Neuronal stem cell (in vitro differentiated cells): ENCODE measurements around the gene PLP2.

Experiments
- DNase-seq: peaks from one replicate; pipeline ENCODE4 v3.0.0-alpha.2; 2013; ENCODE audit warnings: low spot score
- H2AFZ ChIP-seq: one replicate; pipeline ENCODE4 v1.6.1; 2013; ENCODE audit warnings: mild to moderate bottlenecking, low read length, inconsistent platforms
- H2AK5ac ChIP-seq: 2 replicates; pipeline ENCODE4 v1.6.1; 2013; ENCODE audit warnings: low read depth, mild to moderate bottlenecking, inconsistent platforms, low read length, moderate library complexity, mixed read lengths
- H2BK120ac ChIP-seq: 2 replicates; pipeline ENCODE4 v1.6.1; 2013; ENCODE audit warnings: low read depth, mild to moderate bottlenecking, inconsistent platforms, low read length, moderate library complexity, mixed read lengths
- H2BK12ac ChIP-seq: one replicate; pipeline ENCODE4 v1.6.1; 2013; ENCODE audit warnings: low read length, inconsistent platforms
- H2BK15ac ChIP-seq: 2 replicates; pipeline ENCODE4 v1.6.1; 2013; ENCODE audit warnings: mild to moderate bottlenecking, low read length, inconsistent platforms, mixed read lengths
- H2BK5ac ChIP-seq: one replicate; pipeline ENCODE4 v1.6.1; 2013; ENCODE audit warnings: inconsistent platforms, mild to moderate bottlenecking, low read length, moderate library complexity
- H3K14ac ChIP-seq: one replicate; pipeline ENCODE4 v1.6.1; 2013; ENCODE audit warnings: low read length, inconsistent platforms
- H3K18ac ChIP-seq: 2 replicates; pipeline ENCODE4 v1.6.1; 2013; ENCODE audit warnings: low read length, inconsistent platforms
- H3K23ac ChIP-seq: 2 replicates; pipeline ENCODE4 v1.6.1; 2013; ENCODE audit warnings: low read depth, mild to moderate bottlenecking, mixed read lengths, low read length, inconsistent platforms; ENCODE audit not compliant: poor library complexity
- H3K27ac ChIP-seq: replicated peaks from 3 replicates; pipeline ENCODE4 v1.5.1; 2013; ENCODE audit warnings: low read length, inconsistent platforms
- H3K27me3 ChIP-seq, 3 experiments: 2 replicates each; pipeline ENCODE4 v1.6.1; 2013; ENCODE audit warnings: low read length in 3 of 3, mild to moderate bottlenecking in 2 of 3, inconsistent platforms in 1 of 3, low read depth in 1 of 3, mixed read lengths in 1 of 3, moderate library complexity in 1 of 3; ENCODE audit not compliant: control insufficient read depth in 3 of 3, insufficient read depth in 3 of 3
- H3K36me3 ChIP-seq, 2 donors: replicated peaks in 1 of 2; 2 replicates each; pipeline ENCODE4 v1.6.1; 2013; ENCODE audit warnings: low read length in 2 of 2; ENCODE audit not compliant: control insufficient read depth in 2 of 2, insufficient read depth in 2 of 2
- H3K4ac ChIP-seq: 2 replicates; pipeline ENCODE4 v1.6.1; 2013; ENCODE audit warnings: inconsistent platforms, mild to moderate bottlenecking, low read length, moderate library complexity
- H3K4me1 ChIP-seq, 2 donors: 1 replicate in 1 of 2; 2 replicates in 1 of 2; pipeline ENCODE4 v1.6.1; 2013; ENCODE audit warnings: low read length in 2 of 2, low read depth in 1 of 2; ENCODE audit not compliant: control insufficient read depth in 2 of 2, insufficient read depth in 1 of 2
- H3K4me2 ChIP-seq: one replicate; pipeline ENCODE4 v1.6.1; 2013; ENCODE audit warnings: mild to moderate bottlenecking, low read length, inconsistent platforms; ENCODE audit not compliant: insufficient read depth, poor library complexity, severe bottlenecking
- H3K4me3 ChIP-seq, 2 donors: 2 replicates each; pipeline ENCODE4 v1.5.1; 2013; ENCODE audit warnings: low read length in 2 of 2, mild to moderate bottlenecking in 2 of 2, inconsistent platforms in 1 of 2, moderate library complexity in 1 of 2
- H3K79me1 ChIP-seq: one replicate; pipeline ENCODE4 v1.6.1; 2013; ENCODE audit warnings: low read depth, mild to moderate bottlenecking, inconsistent platforms, low read length, moderate library complexity
- H3K9ac ChIP-seq: one replicate; pipeline ENCODE4 v1.6.1; 2013; ENCODE audit warnings: mild to moderate bottlenecking, low read depth, low read length, inconsistent platforms; ENCODE audit not compliant: poor library complexity
- H3K9me3 ChIP-seq, 2 donors: replicated peaks in 1 of 2; 2 replicates each; pipeline versions ENCODE3 to v1.6.1; 2013; ENCODE audit warnings: low read length in 2 of 2, mild to moderate bottlenecking in 2 of 2, inconsistent platforms in 1 of 2, low read depth in 1 of 2, mixed read lengths in 1 of 2, moderate library complexity in 1 of 2; ENCODE audit not compliant: control insufficient read depth in 2 of 2, insufficient read depth in 1 of 2
- H4K8ac ChIP-seq: one replicate; pipeline ENCODE4 v1.6.1; 2013; ENCODE audit warnings: low read depth, mild to moderate bottlenecking, inconsistent platforms, low read length, moderate library complexity
- H4K91ac ChIP-seq: one replicate; pipeline ENCODE4 v1.6.1; 2013; ENCODE audit warnings: low read length, low read depth, mild to moderate bottlenecking, inconsistent platforms; ENCODE audit not compliant: poor library complexity
- WGBS, 2 donors: extraction: QIAGEN DNeasy Blood & Tissue Kit; methylation state at CpG; one replicate each; pipeline ENCODE4 v1.1.7; 2013; ENCODE audit warnings: missing lambda C conversion rate in 2 of 2, mixed read lengths in 1 of 2; ENCODE audit not compliant: insufficient read length in 2 of 2, insufficient replicate concordance in 1 of 2; ENCODE audit errors: extremely low coverage in 2 of 2; 5-methylcytosine and 5-hydroxymethylcytosine counted together

The PLP2 gene

DNA sequence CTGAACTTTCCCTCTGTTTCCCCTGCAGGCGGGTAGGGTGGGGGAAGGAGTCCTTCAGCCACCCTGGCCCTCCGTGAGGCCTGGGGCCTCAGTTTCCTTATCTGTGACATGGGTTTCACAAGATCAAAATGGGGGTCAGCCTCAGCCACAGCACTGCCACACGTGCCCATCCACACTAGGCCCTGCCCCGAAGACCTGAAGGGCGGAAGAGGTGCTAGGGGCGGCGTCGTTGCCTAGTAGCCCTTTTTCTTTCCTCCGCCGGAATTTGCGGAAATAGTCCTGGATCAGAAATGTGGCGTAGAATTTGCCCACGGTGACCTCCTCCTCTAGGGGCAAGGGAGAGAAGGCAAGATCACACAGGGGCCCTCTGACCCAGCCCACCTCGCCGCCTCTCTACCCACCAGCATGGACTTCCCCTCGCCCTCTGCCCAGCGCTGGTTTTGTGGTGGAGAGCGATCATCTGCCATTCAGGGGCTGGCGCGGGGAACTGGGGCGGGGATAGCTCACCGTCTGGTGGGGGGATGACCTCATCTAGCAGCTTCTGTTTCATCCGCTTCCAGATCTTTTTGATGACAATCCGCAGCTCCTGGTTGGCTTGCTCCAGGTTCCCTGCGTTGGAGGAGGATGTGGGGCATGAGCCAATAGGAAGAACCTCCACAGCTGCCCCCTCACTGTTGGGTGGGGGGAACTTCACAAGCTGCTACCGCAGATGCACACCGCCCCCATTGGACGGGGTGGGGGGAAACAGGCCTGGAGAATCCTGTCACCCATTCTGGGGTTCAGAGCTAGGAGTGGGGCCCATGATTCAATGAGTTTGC is 37.9 kb downstream of the PLP2 start:
- Histone ChIP-seq H3K79me1 (no peaks in the 10 kb centered on the region), H4K8ac (no peak overlapping the region), H3K4me2 (no peak overlapping the region), H2BK5ac (no peak overlapping the region), H4K91ac (no peak overlapping the region), H2AK5ac (no peak overlapping the region), H2BK15ac (no peak overlapping the region), H3K4me3 (no peak overlapping the region), H3K4me1 (no peaks in the 10 kb centered on the region), H3K18ac (no peak overlapping the region), H3K27ac (no peak overlapping the region), H3K23ac (no peak overlapping the region), H3K9ac (no peak overlapping the region), H3K14ac (no peak overlapping the region), H3K27me3 (peaks cover 0 to 17% (median 0%) of the 10 kb centered on the region in 3 experiments), H2AFZ (no peak overlapping the region), H3K9me3 (no peaks in the 10 kb centered on the region), H3K36me3 (no peaks in the 10 kb centered on the region), H2BK120ac (no peak overlapping the region), H3K4ac (no peak overlapping the region), H2BK12ac (no peak overlapping the region)
- no peak for DNase-seq
- no CpG with 5 or more reads among the region's 28 CpGs for WGBS, 2 donors

DNA sequence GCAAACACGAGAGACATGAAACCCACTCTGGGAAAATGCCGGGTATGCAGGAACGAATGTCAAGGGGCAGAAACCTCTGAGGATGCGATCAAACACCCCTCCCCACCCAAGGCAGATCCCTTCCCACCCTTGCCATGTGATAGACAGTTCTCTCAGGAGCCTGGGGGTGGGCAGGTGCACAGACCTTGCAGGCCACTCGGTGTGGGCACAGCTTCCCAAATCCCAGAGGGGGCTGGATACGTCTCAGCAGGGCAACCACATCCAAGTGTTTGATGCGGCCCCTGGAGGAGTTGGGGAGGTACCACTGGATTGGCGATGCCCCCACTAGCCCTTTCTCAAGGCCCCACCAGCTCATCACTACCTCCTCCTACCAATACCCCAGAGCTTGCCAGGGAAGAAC is 38.7 kb downstream of the PLP2 start:
- Histone ChIP-seq H3K4me1 (no peaks in the 10 kb centered on the region), H3K9me3 (no peaks in the 10 kb centered on the region), H3K23ac (no peak overlapping the region), H3K4ac (no peak overlapping the region), H3K18ac (no peak overlapping the region), H3K27ac (no peak overlapping the region), H2BK5ac (no peak overlapping the region), H4K91ac (no peak overlapping the region), H2BK12ac (no peak overlapping the region), H2AK5ac (no peak overlapping the region), H3K79me1 (no peaks in the 10 kb centered on the region), H3K27me3 (peaks cover 0 to 13% (median 0%) of the 10 kb centered on the region in 3 experiments), H2AFZ (no peak overlapping the region), H3K36me3 (no peaks in the 10 kb centered on the region), H2BK120ac (no peak overlapping the region), H2BK15ac (no peak overlapping the region), H4K8ac (no peak overlapping the region), H3K4me2 (no peak overlapping the region), H3K4me3 (no peak overlapping the region), H3K9ac (no peak overlapping the region), H3K14ac (no peak overlapping the region)
- DNase-seq = no peak
- no CpG with 5 or more reads among the region's 8 CpGs for WGBS, 2 donors

DNA sequence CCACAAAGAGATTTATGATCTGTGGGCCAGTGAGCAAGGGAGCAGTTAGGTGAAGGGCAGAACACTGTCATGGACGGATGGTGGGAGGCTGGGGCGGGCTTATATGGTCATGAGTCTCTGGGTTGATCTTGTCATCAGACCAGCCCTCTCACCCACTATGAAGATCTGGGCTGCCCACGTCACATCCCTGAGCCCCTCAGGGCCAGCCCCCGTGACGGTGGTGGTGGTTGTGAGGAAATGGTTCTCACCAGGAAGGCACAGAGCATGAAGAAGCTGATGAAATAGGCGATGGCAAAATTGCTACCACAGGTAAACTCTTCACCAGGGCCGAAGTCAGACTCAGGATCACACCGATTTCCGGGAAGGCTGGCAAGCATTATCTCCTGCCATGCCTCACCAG is 39.4 kb downstream of the PLP2 start:
- Histone ChIP-seq H2AFZ (no peak overlapping the region), H3K79me1 (no peaks in the 10 kb centered on the region), H2BK15ac (no peak overlapping the region), H3K23ac (no peak overlapping the region), H2BK12ac (no peak overlapping the region), H2AK5ac (no peak overlapping the region), H4K8ac (no peak overlapping the region), H2BK5ac (no peak overlapping the region), H3K4me3 (no peak overlapping the region), H3K14ac (no peak overlapping the region), H3K18ac (no peak overlapping the region), H2BK120ac (no peak overlapping the region), H3K4me1 (no peaks in the 10 kb centered on the region), H3K27me3 (peaks cover 0 to 12% (median 0%) of the 10 kb centered on the region in 3 experiments), H3K4me2 (no peak overlapping the region), H3K9me3 (no peaks in the 10 kb centered on the region), H3K27ac (no peak overlapping the region), H3K36me3 (no peaks in the 10 kb centered on the region), H3K4ac (no peak overlapping the region), H3K9ac (no peak overlapping the region), H4K91ac (no peak overlapping the region)
- no peak for DNase-seq
- no CpG with 5 or more reads among the region's 9 CpGs for WGBS, 2 donors

DNA sequence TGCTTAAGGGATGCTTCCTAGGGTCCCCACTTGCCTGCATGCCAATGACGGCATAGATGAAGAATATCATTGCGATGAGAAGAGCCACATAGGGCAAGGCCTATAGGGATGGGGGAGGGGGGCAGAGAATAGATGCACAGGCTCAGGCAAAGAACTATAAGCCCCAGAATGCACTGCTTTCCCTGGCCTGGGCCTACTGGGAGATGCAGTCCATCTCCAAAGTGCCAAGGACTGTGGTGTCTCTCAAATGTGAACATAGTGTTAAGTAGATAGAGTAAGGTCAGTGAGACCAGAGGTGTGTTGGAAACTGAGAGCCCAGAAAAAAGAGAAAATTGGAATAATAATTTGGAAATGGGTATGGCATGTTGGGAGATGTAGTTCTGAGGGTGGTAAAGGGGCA is 40.5 kb downstream of the PLP2 start:
- H2BK12ac ChIP-seq = no peak overlapping the region
- no peak overlapping the region for H2BK15ac ChIP-seq
- peaks cover 0 to 12% (median 0%) of the 10 kb centered on the region in 3 experiments for H3K27me3 ChIP-seq
- no peak overlapping the region for H3K23ac ChIP-seq
- no peak overlapping the region for H3K4me3 ChIP-seq
- no peak overlapping the region for H3K27ac ChIP-seq
- no peak overlapping the region for H4K91ac ChIP-seq
- H3K9ac ChIP-seq = no peak overlapping the region
- no peak overlapping the region for H2BK5ac ChIP-seq
- H2AK5ac ChIP-seq = no peak overlapping the region
- DNase-seq = no peak
- H3K4ac ChIP-seq = no peak overlapping the region
- H3K9me3 ChIP-seq = no peaks in the 10 kb centered on the region
- no peak overlapping the region for H2BK120ac ChIP-seq
- H3K14ac ChIP-seq = no peak overlapping the region
- H3K18ac ChIP-seq = no peak overlapping the region
- no peaks in the 10 kb centered on the region for H3K36me3 ChIP-seq
- WGBS, 2 donors = no CpG with 5 or more reads among the region's 2 CpGs
- H3K4me1 ChIP-seq = no peaks in the 10 kb centered on the region
- H3K79me1 ChIP-seq = no peaks in the 10 kb centered on the region
- H3K4me2 ChIP-seq = no peak overlapping the region
- no peak overlapping the region for H4K8ac ChIP-seq
- no peak overlapping the region for H2AFZ ChIP-seq
